CD4-positive, alpha-beta memory T cell (primary cell): Measurements from ENCODE around the gene FRMD4A. TPM values are rescaled to one million over a fixed set of nuclear protein-coding genes. Genes with fewer than 3 reads are reported as not detected.

Source experiments
- CTCF ChIA-PET: fragments of 350-600 bp; sonication (Branson Sonifier 250); formaldehyde crosslinking; loops from one replicate; lab custom pipeline; 2021; ENCODE audit warnings: inconsistent platforms; ENCODE audit not compliant: partially characterized antibody; lab: Charles Lee
- POLR2A ChIA-PET: fragments of 350-600 bp; sonication (Branson Sonifier 250); formaldehyde crosslinking; loops from one replicate; lab custom pipeline; 2021; ENCODE audit not compliant: partially characterized antibody; lab: Charles Lee
- DNase-seq, 5 donors: peaks; one replicate each; pipeline versions ENCODE4 v3.0.0 to v3.0.0-alpha.2; 2020 to 2022; ENCODE audit warnings: mixed read lengths in 1 of 5
- H3K27ac ChIP-seq: one replicate; pipeline ENCODE4 v1.7.0; 2013; ENCODE audit warnings: low read depth, low read length
- H3K27me3 ChIP-seq: 2 replicates; pipeline ENCODE4 v1.7.0; 2013; ENCODE audit warnings: mild to moderate bottlenecking, low read length, moderate library complexity; ENCODE audit not compliant: insufficient read depth
- H3K36me3 ChIP-seq: 2 replicates; pipeline ENCODE4 v1.7.0; 2013; ENCODE audit warnings: mild to moderate bottlenecking, low read length, moderate library complexity; ENCODE audit not compliant: insufficient read depth
- H3K4me1 ChIP-seq: 2 replicates; pipeline ENCODE4 v1.7.0; 2013; ENCODE audit warnings: mild to moderate bottlenecking, low read length, moderate library complexity; ENCODE audit not compliant: insufficient read depth
- H3K4me3 ChIP-seq, 2 donors: one replicate each; pipeline ENCODE4 v1.7.0; 2013; ENCODE audit warnings: low read length in 2 of 2, mild to moderate bottlenecking in 1 of 2
- H3K9me3 ChIP-seq, 2 donors: one replicate each; pipeline ENCODE4 v1.7.0; 2013; ENCODE audit warnings: low read length in 2 of 2, control low read depth in 1 of 2; ENCODE audit not compliant: control insufficient read depth in 1 of 2
- H3K27ac Mint-ChIP-seq, 7 donors: one replicate each; pipeline ENCODE4 v1.8.0; 2020 to 2021; ENCODE audit warnings: mixed read lengths in 7 of 7, mild to moderate bottlenecking in 6 of 7, inconsistent platforms in 3 of 7, moderate library complexity in 3 of 7
- H3K27me3 Mint-ChIP-seq, 2 donors: one replicate each; pipeline ENCODE4 v1.8.0; 2020 to 2021; ENCODE audit warnings: mixed read lengths in 2 of 2
- H3K36me3 Mint-ChIP-seq, 2 donors: one replicate each; pipeline ENCODE4 v1.8.0; 2020 to 2021; ENCODE audit warnings: mixed read lengths in 2 of 2, inconsistent platforms in 1 of 2, mild to moderate bottlenecking in 1 of 2
- H3K4me1 Mint-ChIP-seq, 4 donors: one replicate each; pipeline ENCODE4 v1.8.0; 2020 to 2021; ENCODE audit warnings: mixed read lengths in 4 of 4, mild to moderate bottlenecking in 1 of 4
- H3K4me3 Mint-ChIP-seq, 8 donors: one replicate each; pipeline ENCODE4 v1.8.0; 2020 to 2021; ENCODE audit warnings: mixed read lengths in 8 of 8, mild to moderate bottlenecking in 7 of 8, moderate library complexity in 6 of 8, inconsistent platforms in 3 of 8
- H3K9me3 Mint-ChIP-seq, 8 donors: one replicate each; pipeline ENCODE4 v1.8.0; 2020 to 2021; ENCODE audit warnings: mixed read lengths in 8 of 8, mild to moderate bottlenecking in 5 of 8, inconsistent platforms in 3 of 8, moderate library complexity in 1 of 8
- intact Hi-C: fragments of 100-400 bp; cut with micrococcal nuclease; formaldehyde crosslinking; loops from one replicate; pipeline ENCODE4 v1.15.1; 2023
- polyA plus RNA-seq, 2 donors: library from polyadenylated mRNA; unstranded; fragments of 300-500 nt; fragmentation: Illumina TruSeq; gene quantifications; one replicate each; pipeline ENCODE4 v1.2.3, GENCODE V29; 2021
- total RNA-seq, 2 experiments: library from RNA; stranded (reverse); gene quantifications; one replicate each; pipeline ENCODE4 v1.2.3, GENCODE V29; 2021

FRMD4A gene
- total and polyA plus RNA-seq, 4 experiments from 2014 or later = 0.89 to 2.4 (median 1.9) TPM; not detected in 1

- Histone ChIP-seq H3K4me3 (no peak overlapping the region), H3K9me3 (no peaks in the 10 kb centered on the region), H3K36me3 (no peaks in the 10 kb centered on the region), H3K4me1 (no peaks in the 10 kb centered on the region), H3K27me3 (peaks cover 5% of the 10 kb centered on the region), H3K27ac (no peak overlapping the region)
- ChIA-PET CTCF (no interaction called here), POLR2A (no interaction called here)
- H3K4me1 Mint-ChIP-seq = no peaks in the 10 kb centered on the region
- intact Hi-C loops = no loop called here
- peaks cover 14 to 29% of the 10 kb centered on the region in 2 donors for H3K27me3 Mint-ChIP-seq
- no peak overlapping the region for H3K4me3 Mint-ChIP-seq
- no peak for DNase-seq
- no peaks in the 10 kb centered on the region for H3K36me3 Mint-ChIP-seq
- H3K27ac Mint-ChIP-seq = no peak overlapping the region
- peaks cover 0 to 2% (median 0%) of the 10 kb centered on the region in 8 donors for H3K9me3 Mint-ChIP-seq
These were observed 40.9 kb upstream of the FRMD4A start for GRCh38 chr10:14371581-14371980.

GRCh38 chr10:14370894-14371293 is 40.2 kb upstream of the FRMD4A start:
- H3K4me1 Mint-ChIP-seq = no peaks in the 10 kb centered on the region
- H3K4me1 ChIP-seq = no peaks in the 10 kb centered on the region
- H3K4me3 Mint-ChIP-seq = no peak overlapping the region
- no peaks in the 10 kb centered on the region for H3K9me3 ChIP-seq
- peaks cover 14 to 29% of the 10 kb centered on the region in 2 donors for H3K27me3 Mint-ChIP-seq
- no peak overlapping the region for H3K27ac Mint-ChIP-seq
- no peak for DNase-seq
- CTCF ChIA-PET = no interaction called here
- peaks cover 5% of the 10 kb centered on the region for H3K27me3 ChIP-seq
- no peak overlapping the region for H3K4me3 ChIP-seq
- no peaks in the 10 kb centered on the region for H3K36me3 Mint-ChIP-seq
- no peak overlapping the region for H3K27ac ChIP-seq
- POLR2A ChIA-PET = no interaction called here
- H3K9me3 Mint-ChIP-seq = peaks cover 0 to 2% (median 0%) of the 10 kb centered on the region in 8 donors
- intact Hi-C loops = no loop called here
- no peaks in the 10 kb centered on the region for H3K36me3 ChIP-seq

- H3K27ac ChIP-seq = no peak overlapping the region
- no peaks in the 10 kb centered on the region for H3K36me3 Mint-ChIP-seq
- H3K36me3 ChIP-seq = no peaks in the 10 kb centered on the region
- no peak overlapping the region for H3K4me3 Mint-ChIP-seq
- no peaks in the 10 kb centered on the region for H3K4me1 Mint-ChIP-seq
- H3K4me3 ChIP-seq = no peak overlapping the region
- peaks cover 5% of the 10 kb centered on the region for H3K27me3 ChIP-seq
- DNase-seq = no peak
- H3K9me3 ChIP-seq = no peaks in the 10 kb centered on the region
- POLR2A ChIA-PET = no interaction called here
- H3K4me1 ChIP-seq = no peaks in the 10 kb centered on the region
- H3K27ac Mint-ChIP-seq = no peak overlapping the region
- H3K27me3 Mint-ChIP-seq = peaks cover 14 to 23% of the 10 kb centered on the region in 2 donors
- CTCF ChIA-PET = interaction anchor here (0.6 kb wide), 1 partner anchor 101 kb away, joined by 3 read pairs; no protein-coding TSS in a partner anchor
- peaks cover 0 to 2% (median 0%) of the 10 kb centered on the region in 8 donors for H3K9me3 Mint-ChIP-seq
- intact Hi-C loops = no loop called here
These were observed 39.2 kb upstream of the FRMD4A start for GRCh38 chr10:14369906-14370305.

GRCh38 chr10:14366760-14367159 is 36.0 kb upstream of the FRMD4A start:
- no peak overlapping the region for H3K4me3 Mint-ChIP-seq
- no peak overlapping the region for H3K27ac Mint-ChIP-seq
- H3K27me3 Mint-ChIP-seq = peaks cover 12 to 17% of the 10 kb centered on the region in 2 donors
- H3K4me3 ChIP-seq = no peak overlapping the region
- no peaks in the 10 kb centered on the region for H3K36me3 ChIP-seq
- H3K36me3 Mint-ChIP-seq = no peaks in the 10 kb centered on the region
- CTCF ChIA-PET = no interaction called here
- no peaks in the 10 kb centered on the region for H3K4me1 Mint-ChIP-seq
- H3K4me1 ChIP-seq = no peaks in the 10 kb centered on the region
- H3K9me3 ChIP-seq = no peaks in the 10 kb centered on the region
- H3K27me3 ChIP-seq = peaks cover 5% of the 10 kb centered on the region
- DNase-seq = no peak
- H3K9me3 Mint-ChIP-seq = peaks cover 0 to 2% (median 0%) of the 10 kb centered on the region in 8 donors
- no peak overlapping the region for H3K27ac ChIP-seq
- POLR2A ChIA-PET = no interaction called here
- intact Hi-C loops = no loop called here

- intact Hi-C loops = no loop called here
- H3K27me3 ChIP-seq = no peaks in the 10 kb centered on the region
- no peaks in the 10 kb centered on the region for H3K36me3 ChIP-seq
- H3K27ac ChIP-seq = no peak overlapping the region
- Mint-ChIP-seq H3K27ac (no peak overlapping the region), H3K9me3 (no peaks in the 10 kb centered on the region), H3K36me3 (no peaks in the 10 kb centered on the region), H3K4me3 (no peak overlapping the region), H3K4me1 (no peaks in the 10 kb centered on the region), H3K27me3 (peaks cover 12 to 21% of the 10 kb centered on the region in 2 donors)
- no peak for DNase-seq
- no peaks in the 10 kb centered on the region for H3K9me3 ChIP-seq
- ChIA-PET CTCF (no interaction called here), POLR2A (no interaction called here)
- H3K4me3 ChIP-seq = no peak overlapping the region
- H3K4me1 ChIP-seq = no peaks in the 10 kb centered on the region
These were observed 34.5 kb upstream of the FRMD4A start for GRCh38 chr10:14365266-14365665.

- ChIA-PET POLR2A (no interaction called here), CTCF (no interaction called here)
- Histone ChIP-seq H3K27me3 (no peaks in the 10 kb centered on the region), H3K4me3 (no peak overlapping the region), H3K9me3 (no peaks in the 10 kb centered on the region), H3K36me3 (no peaks in the 10 kb centered on the region), H3K4me1 (no peaks in the 10 kb centered on the region), H3K27ac (no peak overlapping the region)
- intact Hi-C loops = no loop called here
- peaks cover 4 to 13% of the 10 kb centered on the region in 2 donors for H3K27me3 Mint-ChIP-seq
- H3K4me1 Mint-ChIP-seq = no peaks in the 10 kb centered on the region
- no peaks in the 10 kb centered on the region for H3K36me3 Mint-ChIP-seq
- H3K9me3 Mint-ChIP-seq = no peaks in the 10 kb centered on the region
- no peak for DNase-seq
- no peak overlapping the region for H3K4me3 Mint-ChIP-seq
- H3K27ac Mint-ChIP-seq = no peak overlapping the region
These were observed 31.4 kb upstream of the FRMD4A start for GRCh38 chr10:14362104-14362503.

- no peak for DNase-seq
- Mint-ChIP-seq H3K27me3 (peaks cover 11 to 15% of the 10 kb centered on the region in 2 donors), H3K27ac (no peak overlapping the region), H3K4me1 (no peaks in the 10 kb centered on the region), H3K36me3 (no peaks in the 10 kb centered on the region), H3K9me3 (no peaks in the 10 kb centered on the region), H3K4me3 (no peak overlapping the region)
- Histone ChIP-seq H3K27me3 (no peaks in the 10 kb centered on the region), H3K36me3 (no peaks in the 10 kb centered on the region), H3K4me1 (no peaks in the 10 kb centered on the region), H3K4me3 (no peak overlapping the region), H3K27ac (no peak overlapping the region), H3K9me3 (no peaks in the 10 kb centered on the region)
- intact Hi-C loops = no loop called here
- ChIA-PET CTCF (no interaction called here), POLR2A (interaction anchor here (0.7 kb wide), 1 partner anchor 574 kb away, joined by 3 read pairs; no protein-coding TSS in a partner anchor)
These were observed 30.2 kb upstream of the FRMD4A start for GRCh38 chr10:14360961-14361360.
